ENCODE results near the gene MAPK8IP2. TPM values are rescaled to one million over a fixed set of nuclear protein-coding genes. Genes with fewer than 3 reads are reported as not detected.
"Not testable (repeated sequence)": the region's sequence is repeated elsewhere in the genome, so short reads cannot be mapped to it uniquely, and the experiment has no call there.

Gene MAPK8IP2
- total and polyA plus RNA-seq, 2 of the 13 experiments (the other 11 are each of a cell fraction or from before 2014, with no cell fraction given), result 1.3 to 2.6 TPM

- peak; percentile 22; the same call in 1 of the 2 replicates for TF ChIP-seq SOX5 (CRISPR knock-in tag; IDR thresholded peaks at IDR 0.05; ENCODE audit: borderline replicate concordance)
- TF ChIP-seq, protein P1, sequence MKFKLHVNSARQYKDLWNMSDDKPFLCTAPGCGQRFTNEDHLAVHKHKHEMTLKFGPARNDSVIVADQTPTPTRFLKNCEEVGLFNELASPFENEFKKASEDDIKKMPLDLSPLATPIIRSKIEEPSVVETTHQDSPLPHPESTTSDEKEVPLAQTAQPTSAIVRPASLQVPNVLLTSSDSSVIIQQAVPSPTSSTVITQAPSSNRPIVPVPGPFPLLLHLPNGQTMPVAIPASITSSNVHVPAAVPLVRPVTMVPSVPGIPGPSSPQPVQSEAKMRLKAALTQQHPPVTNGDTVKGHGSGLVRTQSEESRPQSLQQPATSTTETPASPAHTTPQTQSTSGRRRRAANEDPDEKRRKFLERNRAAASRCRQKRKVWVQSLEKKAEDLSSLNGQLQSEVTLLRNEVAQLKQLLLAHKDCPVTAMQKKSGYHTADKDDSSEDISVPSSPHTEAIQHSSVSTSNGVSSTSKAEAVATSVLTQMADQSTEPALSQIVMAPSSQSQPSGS (CRISPR knock-in tag; IDR thresholded peaks at IDR 0.05), result peak; percentile 42; the same call in 1 of the 2 replicates
- peak; percentile 27; the same call in 1 of the 2 replicates for TF ChIP-seq CREM (IDR thresholded peaks at IDR 0.05)
- TF ChIP-seq CREM (CRISPR knock-in tag; IDR thresholded peaks at IDR 0.05); ATF7 (IDR thresholded peaks at IDR 0.05); LCORL (CRISPR knock-in tag; IDR thresholded peaks at IDR 0.05); HNF4G (CRISPR knock-in tag; IDR thresholded peaks at IDR 0.05; ENCODE audit: borderline replicate concordance, low read depth): not testable (repeated sequence)
- peak; percentile 33; the same call in 1 of the 2 replicates for TF ChIP-seq NCOA2 (CRISPR knock-in tag; IDR thresholded peaks at IDR 0.05)
- 0 out of 2 replicates have a peak, but pooled peaks have one; percentile 11 for TF ChIP-seq ZNF331 (CRISPR knock-in tag; IDR thresholded peaks at IDR 0.05)
- TF ChIP-seq POLR2A (IDR thresholded peaks at IDR 0.05; ENCODE audit: insufficient read depth in 1 of 2, low read depth in 2 of 2, low read length in 2 of 2), result 0 out of 4 replicates have a peak, but pooled peaks of 1 of the 2 experiments have one; percentile 16
- peak; percentile 57 for TF ChIP-seq KDM6A (CRISPR knock-in tag; IDR thresholded peaks at IDR 0.05; ENCODE audit: low read depth)
- TF ChIP-seq ZNF292 (CRISPR knock-in tag; IDR thresholded peaks at IDR 0.05; ENCODE audit: borderline replicate concordance, low read depth), result peak; percentile 27; the same call in 1 of the 2 replicates
- TF ChIP-seq SKI (IDR thresholded peaks at IDR 0.05; ENCODE audit: partially characterized antibody), result peak; percentile 49
- TF ChIP-seq ATF7 (CRISPR knock-in tag; IDR thresholded peaks at IDR 0.05), result peak; percentile 42; the same call in 1 of the 2 replicates
- peak; percentile 94 for TF ChIP-seq ZNF460 (CRISPR knock-in tag; IDR thresholded peaks at IDR 0.05; ENCODE audit: borderline replicate concordance)
- 0 out of 2 replicates have a peak, but pooled peaks have one; percentile 18 for TF ChIP-seq SALL2 (CRISPR knock-in tag; IDR thresholded peaks at IDR 0.05)
- 0 out of 2 replicates have a peak, but pooled peaks have one; percentile 22 for TF ChIP-seq DRAP1 (CRISPR knock-in tag; IDR thresholded peaks at IDR 0.05)
- peak; percentile 66 for TF ChIP-seq NR2C2 (CRISPR knock-in tag; IDR thresholded peaks at IDR 0.05; ENCODE audit: borderline replicate concordance)
- peak; percentile 53; the same call in 1 of the 2 replicates for TF ChIP-seq ZNF609 (CRISPR knock-in tag; IDR thresholded peaks at IDR 0.05; ENCODE audit: borderline replicate concordance)
- peak; percentile 46 for TF ChIP-seq RARA (CRISPR knock-in tag; IDR thresholded peaks at IDR 0.05)
- TF ChIP-seq ADNP (CRISPR knock-in tag; IDR thresholded peaks at IDR 0.05), result peak; percentile 41
- peak; percentile 16; the same call in 1 of the 2 replicates for TF ChIP-seq LCORL (IDR thresholded peaks at IDR 0.05)
- TF ChIP-seq HNF4G (IDR thresholded peaks at IDR 0.05; ENCODE audit: borderline replicate concordance, low read depth, low read length), result peak; percentile 33; the same call in 1 of the 2 replicates
- peak; percentile 74; the same call in 1 of the 2 replicates for TF ChIP-seq CEBPB (IDR thresholded peaks at IDR 0.05; ENCODE audit: borderline replicate concordance, low read depth, low read length)
Measured at GRCh38 chr22:50640296-50640695, 39.7 kb downstream of the MAPK8IP2 start (continued).
